A172 (cell line): ENCODE results near the gene GABRB3. TPM values are rescaled to one million over a fixed set of nuclear protein-coding genes. Genes with fewer than 3 reads are reported as not detected.

Source experiments
- DNase-seq: peaks from one replicate; pipeline ENCODE4 v3.0.0-alpha.2; 2015; ENCODE audit warnings: low spot score
- total RNA-seq: library from RNA; depleted of rRNA; stranded (reverse); fragments of >200 nt; shearing (Covaris generic); gene quantifications from 2 replicates; pipeline ENCODE4 v1.2.3, GENCODE V29; 2014

Gene GABRB3
- total RNA-seq, 1 experiment from 2014 or later = not detected

- no peak for DNase-seq
These were observed 141.0 kb downstream of the GABRB3 start for GRCh38 chr15:26631894-26632293.

DNA sequence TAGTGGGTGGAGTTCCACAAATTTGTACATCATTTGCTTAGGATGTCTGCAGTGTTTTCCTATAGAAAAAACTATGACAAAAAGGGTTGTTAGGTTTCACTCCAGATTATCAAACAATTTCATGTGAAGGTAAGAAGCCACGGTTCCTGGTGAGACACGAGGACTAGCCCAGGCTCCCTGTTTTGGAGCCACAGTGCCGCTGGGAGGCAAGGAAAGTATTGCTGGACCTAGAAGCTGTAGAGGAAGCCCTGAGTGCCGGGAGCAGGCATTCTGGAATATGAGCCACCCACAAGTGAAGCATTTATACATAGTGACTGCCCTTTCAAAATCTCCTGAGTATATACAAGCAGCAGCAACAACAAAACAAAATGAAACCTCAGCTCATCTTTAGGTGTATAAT lies 142.0 kb downstream of the GABRB3 start:
- no peak for DNase-seq

GRCh38 chr15:26628879-26629529 lies 143.9 kb downstream of the GABRB3 start:
- DNase-seq = no peak

- DNase-seq = no peak
These were observed 144.8 kb downstream of the GABRB3 start for GRCh38 chr15:26628071-26628470.

GRCh38 chr15:26624128-26624527 lies 148.7 kb downstream of the GABRB3 start:
- DNase-seq = no peak

GRCh38 chr15:26623071-26623470 lies 149.8 kb downstream of the GABRB3 start:
- DNase-seq = no peak

- DNase-seq = no peak
These were observed 151.1 kb downstream of the GABRB3 start for GRCh38 chr15:26621816-26622215.

DNA sequence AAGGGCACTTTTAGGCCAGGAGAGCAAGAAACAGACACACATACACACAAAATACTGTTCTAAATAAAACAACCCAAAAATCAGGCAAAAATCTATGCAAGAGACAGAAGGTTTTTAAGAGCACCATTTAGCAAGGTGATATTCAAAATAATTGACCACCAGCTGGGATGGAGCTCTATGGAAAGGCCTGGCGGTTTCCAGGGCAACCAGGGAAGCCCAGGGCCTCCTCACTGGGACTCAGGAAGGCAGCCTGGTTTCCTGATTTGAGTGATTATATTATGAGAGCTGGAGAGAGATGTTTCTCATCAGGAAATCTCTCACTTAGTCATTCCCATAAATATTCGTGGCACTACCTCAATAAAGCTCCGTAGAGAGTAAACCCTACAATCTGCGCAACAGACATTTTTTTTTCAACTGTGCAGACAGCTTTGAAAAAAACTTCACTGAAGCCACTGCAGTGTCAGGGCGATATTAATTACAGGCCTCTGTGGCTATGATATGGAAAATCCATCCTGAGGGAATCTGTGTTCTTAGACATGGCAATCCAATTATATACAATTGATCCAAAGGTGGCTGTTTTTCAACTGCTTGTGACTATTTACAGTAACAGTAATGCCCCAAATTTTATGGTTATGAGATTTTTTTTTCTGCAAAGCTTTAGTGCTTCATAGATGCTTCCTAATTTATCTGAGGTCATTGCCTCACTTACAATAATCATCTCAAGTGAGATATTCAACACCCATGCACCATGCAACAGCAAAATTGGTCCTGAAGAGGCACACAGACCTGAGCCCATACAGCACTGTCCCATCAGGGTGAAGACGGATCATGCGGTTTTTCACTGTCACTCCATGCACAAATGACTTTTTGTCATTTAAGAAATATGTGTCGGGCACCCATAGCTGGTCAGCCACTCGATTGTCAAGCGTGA lies 152.1 kb downstream of the GABRB3 start:
- DNase-seq = no peak

DNA sequence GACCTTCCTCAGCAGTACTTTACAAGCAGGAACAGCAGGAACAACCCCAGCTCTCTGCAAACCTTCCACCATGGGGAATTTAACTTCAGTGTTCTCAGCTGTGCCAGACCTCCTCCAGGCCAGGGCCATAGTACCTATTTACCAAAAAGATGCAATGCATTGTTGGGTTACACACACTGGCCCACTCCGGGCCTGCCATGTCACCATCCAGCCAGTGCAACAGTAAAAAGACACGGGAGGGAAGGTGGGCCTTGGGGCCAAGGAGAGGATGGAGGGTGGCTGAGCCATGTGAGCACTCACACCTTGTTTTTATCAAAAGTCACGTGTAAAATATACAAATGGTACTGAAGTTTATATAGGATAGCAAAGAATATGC lies 157.0 kb downstream of the GABRB3 start:
- no peak for DNase-seq

DNA sequence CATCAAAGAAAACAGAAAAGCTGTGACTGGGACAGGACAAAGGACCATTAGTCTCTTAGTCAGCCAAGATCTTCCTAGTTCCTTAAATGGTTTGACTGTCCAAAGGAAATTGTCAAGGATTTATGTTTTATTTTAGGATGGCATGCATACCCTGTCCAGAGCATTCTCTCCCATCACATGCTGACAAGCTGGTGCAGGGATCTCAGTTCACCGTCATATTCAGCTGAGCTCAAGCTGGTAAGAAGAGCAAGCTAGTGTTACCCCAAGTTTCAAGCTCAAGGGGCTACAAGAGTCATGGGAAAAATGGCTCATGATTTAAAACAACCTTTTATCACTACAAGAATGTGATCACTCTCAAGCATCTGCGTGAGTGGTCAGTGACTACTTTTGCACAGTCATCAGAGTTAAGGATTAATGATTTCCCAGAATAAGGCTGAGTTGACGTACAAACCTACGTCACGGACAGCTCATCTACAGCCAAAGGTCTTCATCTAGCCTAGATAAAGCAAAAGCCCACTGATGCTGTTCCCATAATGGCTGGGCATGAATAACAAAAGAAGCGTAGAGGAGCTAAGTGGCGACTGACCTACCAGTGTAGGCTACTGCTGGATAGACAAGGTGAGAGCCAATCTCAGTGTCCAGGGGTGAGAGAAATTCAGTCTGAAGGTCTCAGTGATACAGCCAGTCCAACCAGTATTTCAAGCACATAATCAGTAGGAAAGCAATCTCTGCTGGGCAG lies 157.5 kb downstream of the GABRB3 start:
- DNase-seq = no peak

DNA sequence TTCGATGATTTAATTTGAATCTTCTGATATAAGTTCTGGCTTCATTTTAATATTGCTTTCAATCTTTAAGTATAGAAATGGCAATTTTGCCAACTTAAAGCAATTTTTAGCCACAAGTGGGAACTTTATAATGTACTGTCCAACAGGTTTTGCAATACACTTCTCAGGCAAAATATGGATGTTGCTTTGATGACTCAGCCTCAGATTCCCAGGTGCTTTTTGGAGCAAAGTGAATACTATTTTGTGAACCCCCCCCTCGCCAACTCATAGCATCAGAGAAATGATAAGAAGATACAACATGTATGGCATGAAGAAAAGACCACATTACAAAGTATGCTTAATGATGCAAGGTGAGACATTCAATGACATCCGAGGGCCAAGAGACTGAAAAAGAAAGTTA lies 158.1 kb downstream of the GABRB3 start:
- DNase-seq = no peak

GRCh38 chr15:26598704-26599103 lies 174.2 kb downstream of the GABRB3 start:
- DNase-seq = no peak

- no peak for DNase-seq
These were observed 177.3 kb downstream of the GABRB3 start for GRCh38 chr15:26595611-26596010.

DNA sequence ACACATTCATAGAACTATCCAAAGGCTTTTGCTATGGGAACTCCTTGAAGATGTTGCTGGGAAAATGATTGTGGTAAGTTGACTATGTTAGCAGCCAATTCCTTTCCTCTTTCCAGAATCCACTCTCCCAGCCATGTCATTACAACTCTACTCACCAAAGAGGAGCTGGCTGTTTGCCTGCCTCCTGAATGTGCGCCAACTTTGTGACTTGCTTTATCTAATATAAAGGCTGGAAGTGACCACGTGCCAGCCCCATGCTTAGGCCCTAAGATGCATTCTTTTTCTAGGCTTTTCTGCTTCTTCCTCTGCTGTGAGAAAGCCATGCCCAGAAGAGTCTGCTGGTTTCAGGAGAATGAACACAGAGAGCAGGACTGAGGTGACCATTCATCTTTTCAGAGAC lies 182.2 kb downstream of the GABRB3 start:
- DNase-seq = no peak

GRCh38 chr15:26582840-26583239 lies 190.0 kb downstream of the GABRB3 start:
- DNase-seq = no peak

DNA sequence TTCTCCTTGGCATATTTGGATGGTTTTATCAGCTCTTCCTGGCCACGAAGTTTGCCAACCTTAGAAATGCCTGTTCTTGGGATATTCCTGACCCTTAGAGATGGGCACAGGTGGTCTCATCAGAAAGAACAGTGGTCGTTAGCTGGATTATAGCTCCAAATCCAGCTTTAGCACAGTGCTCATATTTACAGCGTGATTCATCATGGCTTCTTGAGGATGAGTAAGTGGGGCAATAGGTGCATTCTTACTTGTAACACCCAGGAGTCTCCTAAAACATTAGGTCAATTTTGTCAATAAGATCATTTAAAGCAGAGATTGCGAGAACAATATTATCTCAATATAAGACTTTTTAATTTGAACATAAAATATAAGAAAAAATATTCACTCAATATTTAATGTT lies 191.9 kb downstream of the GABRB3 start:
- no peak for DNase-seq

- DNase-seq = no peak
These were observed 200.1 kb downstream of the GABRB3 start for GRCh38 chr15:26572602-26573350.

GRCh38 chr15:26571346-26571745 lies 201.5 kb downstream of the GABRB3 start:
- no peak for DNase-seq

- DNase-seq = no peak
These were observed 207.3 kb downstream of the GABRB3 start for GRCh38 chr15:26565542-26565941.

DNA sequence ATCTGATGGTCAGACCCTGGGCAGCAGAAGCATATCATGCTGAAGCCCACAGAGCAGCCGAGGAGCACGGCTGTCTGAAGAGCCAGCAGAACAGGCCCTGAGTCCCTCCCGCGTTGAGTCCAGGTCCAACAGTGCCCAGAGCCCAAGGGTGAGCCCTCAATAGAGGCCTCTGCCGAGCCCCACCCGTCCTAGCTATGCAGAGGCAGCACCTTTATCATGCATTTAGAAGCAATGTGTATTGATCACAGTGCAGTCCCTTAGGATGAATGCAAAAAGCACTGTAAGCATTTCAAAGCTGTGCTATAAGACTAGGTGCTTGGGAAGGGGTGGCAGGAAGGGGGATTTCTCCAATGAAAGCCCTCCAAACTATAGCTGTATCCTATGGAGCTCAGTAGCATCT lies 208.5 kb downstream of the GABRB3 start:
- DNase-seq = no peak

DNA sequence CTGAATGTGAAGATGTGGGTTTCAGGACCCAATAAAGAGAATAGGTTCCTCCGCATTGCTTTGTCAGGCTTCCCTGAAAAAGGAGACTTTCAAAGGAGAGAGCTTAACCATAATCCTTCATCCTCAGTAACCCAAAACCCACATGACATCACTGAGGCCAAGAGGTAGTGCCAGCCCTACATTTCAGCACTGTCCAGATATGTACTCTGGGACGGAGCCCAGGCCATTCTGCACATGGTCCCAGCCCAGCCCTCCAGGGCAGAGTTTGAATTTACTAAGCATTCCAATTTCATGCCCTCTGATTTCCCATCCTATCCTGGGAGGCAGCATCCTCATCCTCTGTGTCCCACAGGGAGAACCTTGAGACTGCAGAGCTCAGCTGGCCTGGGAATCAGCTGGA lies 210.5 kb downstream of the GABRB3 start:
- no peak for DNase-seq

GRCh38 chr15:26561896-26562295 lies 211.0 kb downstream of the GABRB3 start:
- no peak for DNase-seq
